GM21723 (cell line): ENCODE results near the gene SRBD1.

Experiments used
- ATAC-seq: cut with Tn5 transposase; IDR thresholded peaks from one replicate; pipeline ENCODE4 v1.9.1; 2021; ENCODE audit warnings: mild to moderate bottlenecking, moderate library complexity; ENCODE audit not compliant: unreplicated experiment

Gene SRBD1

GRCh38 chr2:45477546-45477945 lies 133.5 kb downstream of the SRBD1 start:
- ATAC-seq, result no peak

GRCh38 chr2:45470531-45470930 lies 140.5 kb downstream of the SRBD1 start:
- ATAC-seq, result no peak

GRCh38 chr2:45469314-45470099 lies 141.6 kb downstream of the SRBD1 start:
- ATAC-seq, result peak; percentile 70

GRCh38 chr2:45468279-45468678 lies 142.8 kb downstream of the SRBD1 start:
- ATAC-seq, result no peak

- no peak for ATAC-seq
These were observed 145.0 kb downstream of the SRBD1 start for GRCh38 chr2:45466053-45466452.

- no peak for ATAC-seq
These were observed 150.2 kb downstream of the SRBD1 start for GRCh38 chr2:45460825-45461224.

GRCh38 chr2:45459860-45460259 lies 151.2 kb downstream of the SRBD1 start:
- ATAC-seq, result no peak

- no peak for ATAC-seq
These were observed 152.0 kb downstream of the SRBD1 start for GRCh38 chr2:45458909-45459563.

- no peak for ATAC-seq
These were observed 153.7 kb downstream of the SRBD1 start for GRCh38 chr2:45457211-45457945.

GRCh38 chr2:45452866-45453265 lies 158.2 kb downstream of the SRBD1 start:
- ATAC-seq, result no peak

GRCh38 chr2:45450634-45451033 lies 160.4 kb downstream of the SRBD1 start:
- ATAC-seq, result no peak

- ATAC-seq, result no peak
These were observed 162.8 kb downstream of the SRBD1 start for GRCh38 chr2:45448217-45448616.

- no peak for ATAC-seq
These were observed 165.1 kb downstream of the SRBD1 start for GRCh38 chr2:45446016-45446415.

GRCh38 chr2:45445037-45445436 lies 166.0 kb downstream of the SRBD1 start:
- no peak for ATAC-seq

- ATAC-seq, result no peak
These were observed 168.1 kb downstream of the SRBD1 start for GRCh38 chr2:45443012-45443411.

GRCh38 chr2:45442026-45442425 lies 169.0 kb downstream of the SRBD1 start:
- no peak for ATAC-seq

- no peak for ATAC-seq
These were observed 169.5 kb downstream of the SRBD1 start for GRCh38 chr2:45441571-45441970.

GRCh38 chr2:45439788-45440773 lies 171.0 kb downstream of the SRBD1 start:
- peak; percentile 66 for ATAC-seq

GRCh38 chr2:45438872-45439665 lies 172.0 kb downstream of the SRBD1 start:
- ATAC-seq, result no peak

GRCh38 chr2:45436456-45436855 lies 174.6 kb downstream of the SRBD1 start:
- no peak for ATAC-seq
